SJSA1 (cell line): ENCODE measurements around the gene B3GALT6. TPM values are rescaled to one million over a fixed set of nuclear protein-coding genes. Genes with fewer than 3 reads are reported as not detected.
A peak's percentile ranks its signal among the peaks of the same experiment; 100 is the strongest.
"Not testable (repeated sequence)": the region's sequence is repeated elsewhere in the genome, so short reads cannot be mapped to it uniquely, and the experiment has no call there.

ENCODE experiments used
- DNase-seq, 2 experiments: peaks; one replicate each; pipeline ENCODE4 v3.0.0-alpha.2; 2015 to 2020; ENCODE audit warnings: low spot score in 2 of 2, low read depth in 1 of 2
- H3K27ac ChIP-seq: fragments of 250-450 bp; sonication (Bioruptor Pico); 2 replicates; pipeline ENCODE4 v1.5.1; 2020; ENCODE audit warnings: mild to moderate bottlenecking, moderate library complexity
- H3K27me3 ChIP-seq: fragments of 250-450 bp; sonication (Bioruptor Pico); replicated peaks from 2 replicates; pipeline ENCODE4 v1.5.1; 2020; ENCODE audit warnings: mild to moderate bottlenecking, moderate library complexity
- H3K36me3 ChIP-seq: fragments of 250-450 bp; sonication (Bioruptor Pico); 2 replicates; pipeline ENCODE4 v1.5.1; 2020; ENCODE audit warnings: mild to moderate bottlenecking
- H3K4me1 ChIP-seq: fragments of 250-450 bp; sonication (Bioruptor Pico); replicated peaks from 2 replicates; pipeline ENCODE4 v1.6.1; 2021; ENCODE audit warnings: mild to moderate bottlenecking
- H3K4me3 ChIP-seq: fragments of 250-450 bp; sonication (Bioruptor Pico); 2 replicates; pipeline ENCODE4 v1.5.1; 2020; ENCODE audit warnings: mild to moderate bottlenecking
- H3K9me3 ChIP-seq: fragments of 250-450 bp; sonication (Bioruptor Pico); replicated peaks from 2 replicates; pipeline ENCODE4 v1.5.1; 2020; ENCODE audit warnings: mild to moderate bottlenecking
- total RNA-seq: library from RNA; depleted of rRNA; stranded (reverse); fragments of >200 nt; shearing (Covaris generic); gene quantifications from 2 replicates; pipeline ENCODE4 v1.2.3, GENCODE V29; 2014; rRNA removed

The B3GALT6 gene
- total RNA-seq = 50.1 and 51.3 TPM in 2 replicates

DNA sequence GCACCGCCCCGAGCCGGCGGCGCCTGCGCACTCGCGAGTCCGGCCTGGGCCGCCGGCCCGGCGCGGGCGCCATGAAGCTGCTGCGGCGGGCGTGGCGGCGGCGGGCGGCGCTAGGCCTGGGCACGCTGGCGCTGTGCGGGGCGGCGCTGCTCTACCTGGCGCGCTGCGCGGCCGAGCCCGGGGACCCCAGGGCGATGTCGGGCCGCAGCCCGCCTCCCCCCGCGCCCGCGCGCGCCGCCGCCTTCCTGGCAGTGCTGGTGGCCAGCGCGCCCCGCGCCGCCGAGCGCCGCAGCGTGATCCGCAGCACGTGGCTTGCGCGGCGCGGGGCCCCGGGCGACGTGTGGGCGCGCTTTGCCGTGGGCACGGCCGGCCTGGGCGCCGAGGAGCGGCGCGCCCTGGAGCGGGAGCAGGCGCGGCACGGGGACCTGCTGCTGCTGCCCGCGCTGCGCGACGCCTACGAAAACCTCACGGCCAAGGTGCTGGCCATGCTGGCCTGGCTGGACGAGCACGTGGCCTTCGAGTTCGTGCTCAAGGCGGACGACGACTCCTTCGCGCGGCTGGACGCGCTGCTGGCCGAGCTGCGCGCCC, at the start of gene B3GALT6:
Gene B3GALT6 (plus strand): TSS at position 30 of the 588 bp plus-strand sequence. CDS start 42 bp downstream, at position 72.
- H3K9me3 ChIP-seq = peaks cover 5% of the 10 kb centered on the region; the same call in 1 of the 2 replicates
- H3K4me1 ChIP-seq = peaks cover 24% of the 10 kb centered on the region
- H3K4me3 ChIP-seq = peak within 1 kb of the TSS; percentile 97
- H3K27ac ChIP-seq = peak within 1 kb of the TSS; percentile 84
- DNase-seq = no peak
- no peaks in the 10 kb centered on the region for H3K27me3 ChIP-seq
- peaks cover 53% of the 10 kb centered on the region for H3K36me3 ChIP-seq

DNA sequence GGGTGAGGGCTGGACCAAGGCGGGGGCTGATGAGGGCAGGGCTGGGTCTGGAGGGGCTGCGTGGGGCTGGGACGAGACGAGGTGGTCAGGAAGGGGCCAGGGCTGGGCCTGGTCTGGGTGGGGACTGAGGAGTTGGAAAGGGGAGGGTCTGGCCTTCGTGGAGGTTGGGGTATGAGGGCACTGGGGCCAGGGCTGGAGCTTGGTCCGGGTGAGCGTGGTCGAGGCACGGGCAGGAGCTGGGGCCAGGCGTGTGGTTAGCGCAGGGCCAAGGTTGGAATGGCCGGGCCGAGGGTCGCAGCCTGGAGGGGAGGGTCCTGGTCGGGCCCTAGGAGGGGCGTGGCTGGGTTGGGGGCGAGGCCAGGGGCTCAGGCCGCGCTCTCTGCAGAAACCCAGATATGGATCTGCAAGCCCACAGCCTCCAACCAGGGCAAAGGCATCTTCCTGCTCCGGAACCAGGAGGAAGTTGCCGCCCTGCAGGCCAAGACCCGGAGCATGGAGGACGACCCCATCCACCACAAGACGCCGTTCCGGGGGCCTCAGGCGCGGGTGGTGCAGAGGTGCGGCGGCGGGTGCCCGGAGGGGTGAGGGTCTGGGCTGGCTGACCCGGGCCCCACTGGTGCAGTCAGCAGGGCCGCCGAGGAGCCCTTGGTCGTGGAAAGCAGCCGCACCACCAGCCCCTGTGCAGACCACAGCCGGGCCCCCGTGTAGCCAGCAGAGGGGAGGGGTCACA, 49.4 kb upstream of the B3GALT6 start:
- DNase-seq = no peak

DNA sequence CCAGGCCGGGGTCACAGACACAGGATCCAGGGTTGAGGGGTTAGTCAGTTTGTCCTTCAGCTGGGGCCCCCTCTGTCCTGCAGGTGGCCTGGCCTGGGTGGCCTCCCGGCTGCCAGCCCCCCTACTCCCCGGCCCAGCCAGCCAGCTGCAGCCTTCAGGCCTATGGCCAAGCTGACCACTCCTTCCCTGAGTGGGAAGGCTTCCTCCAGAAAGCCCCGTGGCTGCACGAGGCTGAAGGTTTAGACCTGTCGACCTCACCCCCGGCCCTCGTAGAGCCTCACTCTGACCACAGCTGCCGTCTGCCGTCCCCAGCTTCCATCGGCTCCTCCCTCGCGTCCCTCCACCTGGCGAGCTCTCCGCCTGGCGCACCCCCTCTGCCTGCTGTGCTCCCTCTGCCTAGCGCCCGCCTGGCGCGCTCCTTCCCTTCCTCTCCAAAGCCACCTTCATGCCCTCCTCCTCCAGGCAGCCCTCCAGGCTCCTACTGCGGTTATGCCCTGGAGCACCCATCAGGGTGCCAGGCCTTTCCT, 48.8 kb upstream of the B3GALT6 start:
- H3K4me1 ChIP-seq = no peaks in the 10 kb centered on the region
- H3K27ac ChIP-seq = no peak overlapping the region
- peaks cover 17% of the 10 kb centered on the region for H3K27me3 ChIP-seq
- no peak for DNase-seq
- H3K36me3 ChIP-seq = no peaks in the 10 kb centered on the region
- no peak overlapping the region for H3K4me3 ChIP-seq
- no peaks in the 10 kb centered on the region for H3K9me3 ChIP-seq

More for the DNA sequence above, 49.4 kb upstream of the B3GALT6 start:
- no peak overlapping the region for H3K27ac ChIP-seq
- no peaks in the 10 kb centered on the region for H3K36me3 ChIP-seq
- H3K4me1 ChIP-seq = no peaks in the 10 kb centered on the region
- peaks cover 23% of the 10 kb centered on the region for H3K27me3 ChIP-seq
- H3K4me3 ChIP-seq = no peak overlapping the region
- H3K9me3 ChIP-seq = no peaks in the 10 kb centered on the region

DNA sequence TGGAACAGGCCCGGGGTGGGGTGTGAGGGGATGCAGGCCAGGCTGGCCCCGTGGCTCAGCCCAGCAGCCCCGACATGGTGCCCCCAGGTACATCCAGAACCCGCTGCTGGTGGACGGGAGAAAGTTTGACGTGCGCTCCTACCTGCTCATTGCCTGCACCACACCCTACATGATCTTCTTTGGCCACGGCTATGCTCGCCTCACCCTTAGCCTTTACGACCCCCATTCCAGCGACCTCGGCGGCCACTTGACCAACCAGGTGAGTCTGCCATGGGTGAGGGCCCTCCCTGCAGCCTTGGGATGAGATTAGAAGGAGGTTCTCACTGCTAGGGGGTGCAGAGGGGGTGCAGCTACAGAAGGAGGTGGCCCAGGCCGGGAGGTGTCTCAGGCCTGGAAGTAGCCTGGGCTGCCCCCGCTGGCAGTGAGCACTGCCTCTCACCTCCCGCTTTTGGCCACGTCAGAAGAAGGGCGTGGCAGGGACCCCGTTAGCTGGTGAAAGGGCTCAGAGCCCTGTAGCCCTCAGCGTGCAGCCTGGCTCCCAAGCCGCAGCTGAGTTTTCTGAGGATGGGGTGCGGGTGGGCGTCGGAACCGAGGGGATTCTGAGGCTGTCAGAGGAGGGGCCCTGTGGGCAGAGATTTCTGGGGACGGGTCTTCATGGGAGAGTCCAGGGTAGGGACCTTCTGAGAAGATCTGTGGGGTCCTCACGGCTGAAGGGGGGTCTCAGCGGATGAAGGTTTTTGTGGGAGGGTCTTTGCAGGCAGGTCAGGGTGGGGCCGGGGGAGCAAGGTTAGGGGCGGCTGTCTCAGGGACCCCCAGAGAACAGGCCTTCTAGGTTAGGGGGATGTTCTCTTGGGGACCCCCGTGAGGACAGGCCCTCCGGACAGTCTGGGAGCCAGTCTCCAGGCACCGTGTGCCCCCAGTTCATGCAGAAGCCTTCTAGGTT, 47.9 kb upstream of the B3GALT6 start:
- H3K4me1 ChIP-seq = no peaks in the 10 kb centered on the region
- no peak for DNase-seq
- H3K9me3 ChIP-seq = no peaks in the 10 kb centered on the region
- H3K27me3 ChIP-seq = peaks cover 12% of the 10 kb centered on the region
- no peaks in the 10 kb centered on the region for H3K36me3 ChIP-seq
- no peak overlapping the region for H3K27ac ChIP-seq
- no peak overlapping the region for H3K4me3 ChIP-seq

DNA sequence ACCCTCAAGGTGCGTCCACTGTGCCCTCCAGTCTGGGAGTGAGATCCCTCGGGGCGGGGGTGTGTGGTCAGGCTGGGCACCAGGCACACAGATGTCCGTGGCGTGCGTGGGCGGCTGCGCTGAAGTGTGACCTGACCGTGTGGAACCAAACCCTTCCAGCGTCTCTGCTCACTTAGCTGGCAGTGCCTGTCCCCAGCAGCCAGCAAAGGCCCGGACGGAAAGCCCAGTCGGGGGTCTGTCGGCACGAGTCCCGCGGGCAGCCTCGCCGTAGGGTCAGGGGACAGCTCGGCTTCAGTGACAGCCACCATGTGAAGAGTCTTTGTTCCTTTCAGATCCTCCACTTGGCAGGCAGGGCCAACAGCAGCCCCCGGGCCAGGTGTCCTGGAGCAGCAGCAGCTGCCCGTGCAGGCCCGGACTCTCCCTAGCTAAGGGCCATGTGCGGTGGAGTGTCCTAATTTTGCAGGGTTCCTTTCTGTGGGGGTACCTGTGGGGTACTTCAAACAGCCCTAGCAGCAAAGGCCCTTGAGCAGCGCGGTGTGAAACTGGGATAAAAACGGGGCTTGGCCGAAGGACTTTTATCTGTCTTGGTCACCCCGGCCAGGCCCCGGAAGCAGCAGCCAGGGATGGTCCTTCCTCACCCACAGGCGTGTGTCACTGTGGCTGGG, 46.8 kb upstream of the B3GALT6 start:
- H3K9me3 ChIP-seq = no peaks in the 10 kb centered on the region
- no peaks in the 10 kb centered on the region for H3K4me1 ChIP-seq
- no peak for DNase-seq
- no peak overlapping the region for H3K27ac ChIP-seq
- H3K36me3 ChIP-seq = no peaks in the 10 kb centered on the region
- H3K4me3 ChIP-seq = no peak overlapping the region
- H3K27me3 ChIP-seq = 0 out of 2 replicates have a peak, but pooled peaks cover 2% of the 10 kb centered on the region

DNA sequence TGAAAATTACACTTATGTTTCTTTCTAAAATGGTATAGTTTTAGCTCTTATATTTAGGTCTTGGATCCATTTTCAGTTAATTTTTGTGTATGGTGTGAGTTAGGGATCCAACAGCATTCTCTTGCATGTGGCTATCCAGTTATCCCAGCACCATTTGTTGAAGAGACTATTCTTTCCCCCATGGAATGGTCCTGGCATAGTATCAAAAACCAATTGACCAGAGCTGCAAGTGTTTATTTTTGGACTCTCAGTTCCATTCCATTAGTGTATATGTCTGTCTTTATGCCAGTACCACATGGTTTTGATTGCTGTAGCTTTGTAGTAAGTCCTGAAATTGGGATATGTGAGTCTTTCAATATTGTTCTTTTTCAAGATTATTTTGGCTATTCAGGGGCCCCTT, 44.1 kb upstream of the B3GALT6 start:
- H3K36me3 ChIP-seq = no peaks in the 10 kb centered on the region
- H3K9me3 ChIP-seq = no peaks in the 10 kb centered on the region
- H3K4me1 ChIP-seq = no peaks in the 10 kb centered on the region
- no peak for DNase-seq
- H3K27me3 ChIP-seq = no peaks in the 10 kb centered on the region
- H3K4me3 ChIP-seq = no peak overlapping the region
- H3K27ac ChIP-seq = no peak overlapping the region

DNA sequence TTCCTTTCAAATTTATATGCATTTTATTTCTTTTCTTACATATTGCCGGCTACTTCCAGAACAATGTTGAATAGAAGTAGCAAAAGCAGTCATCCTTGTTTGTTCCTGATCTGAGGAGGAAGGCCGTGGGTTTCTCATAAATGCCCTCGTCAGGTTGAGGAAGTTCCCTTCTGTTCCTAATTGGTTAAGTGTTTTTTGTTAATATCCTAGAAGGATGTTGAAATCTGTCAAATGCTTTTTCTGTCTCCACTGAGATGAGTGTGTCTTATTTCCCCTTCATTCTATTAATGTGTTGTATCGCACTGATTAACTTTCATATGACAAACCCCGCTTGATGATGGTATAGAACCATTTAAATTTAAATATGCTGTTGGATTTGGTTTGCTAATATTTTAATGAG, 42.9 kb upstream of the B3GALT6 start:
- Histone ChIP-seq H3K27ac (no peak overlapping the region), H3K27me3 (no peaks in the 10 kb centered on the region), H3K4me1 (no peaks in the 10 kb centered on the region), H3K4me3 (no peak overlapping the region), H3K36me3 (no peaks in the 10 kb centered on the region), H3K9me3 (peaks cover under 1% of the 10 kb centered on the region; the same call in 1 of the 2 replicates)
- DNase-seq = no peak

DNA sequence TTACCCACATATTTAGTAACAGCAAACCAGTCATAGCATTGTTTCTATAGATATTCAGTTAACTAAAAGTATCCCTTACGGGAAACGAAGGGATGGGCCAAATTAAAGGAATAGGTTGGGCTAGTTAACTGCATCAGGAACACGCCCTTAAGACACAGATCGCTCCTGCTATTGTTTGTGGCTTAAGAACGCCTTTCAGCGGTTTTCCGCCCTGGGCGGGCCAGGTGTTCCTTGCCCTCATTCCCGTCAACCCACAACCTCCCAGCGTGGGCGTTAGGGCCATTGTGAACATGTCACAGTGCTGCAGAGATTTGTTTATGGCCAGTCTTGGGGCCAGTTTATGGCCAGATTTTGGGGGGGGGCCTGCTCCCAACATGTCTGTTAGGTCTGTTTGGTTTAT, 40.3 kb upstream of the B3GALT6 start:
- no peak overlapping the region for H3K27ac ChIP-seq
- no peak overlapping the region for H3K4me3 ChIP-seq
- DNase-seq = no peak
- no peaks in the 10 kb centered on the region for H3K36me3 ChIP-seq
- peaks cover 3% of the 10 kb centered on the region; the same call in 1 of the 2 replicates for H3K9me3 ChIP-seq
- no peaks in the 10 kb centered on the region for H3K27me3 ChIP-seq
- H3K4me1 ChIP-seq = no peaks in the 10 kb centered on the region

DNA sequence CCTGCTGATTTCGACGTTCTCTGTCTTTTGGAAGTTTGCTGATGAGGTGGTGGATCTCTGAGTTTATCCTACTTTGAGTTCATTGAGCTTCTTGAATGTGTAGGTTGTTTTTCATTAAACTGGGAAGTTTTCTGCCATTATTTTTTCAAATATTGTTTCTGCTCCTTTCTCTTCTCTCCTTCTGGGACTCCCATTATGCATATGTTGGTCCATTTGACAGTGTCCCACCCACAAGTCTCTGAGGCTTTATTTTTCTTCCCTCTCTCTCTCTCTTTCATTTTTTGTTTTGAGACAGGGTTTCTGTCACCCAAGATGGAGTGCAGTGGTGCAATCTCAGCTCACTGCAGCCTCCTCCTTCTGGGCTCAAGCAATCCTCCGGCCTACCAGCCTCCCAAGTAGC, 37.3 kb upstream of the B3GALT6 start:
- peaks cover 3% of the 10 kb centered on the region; the same call in 1 of the 2 replicates for H3K9me3 ChIP-seq
- no peak overlapping the region for H3K4me3 ChIP-seq
- no peak for DNase-seq
- no peaks in the 10 kb centered on the region for H3K36me3 ChIP-seq
- H3K27ac ChIP-seq = no peak overlapping the region
- H3K27me3 ChIP-seq = no peaks in the 10 kb centered on the region
- H3K4me1 ChIP-seq = no peaks in the 10 kb centered on the region

DNA sequence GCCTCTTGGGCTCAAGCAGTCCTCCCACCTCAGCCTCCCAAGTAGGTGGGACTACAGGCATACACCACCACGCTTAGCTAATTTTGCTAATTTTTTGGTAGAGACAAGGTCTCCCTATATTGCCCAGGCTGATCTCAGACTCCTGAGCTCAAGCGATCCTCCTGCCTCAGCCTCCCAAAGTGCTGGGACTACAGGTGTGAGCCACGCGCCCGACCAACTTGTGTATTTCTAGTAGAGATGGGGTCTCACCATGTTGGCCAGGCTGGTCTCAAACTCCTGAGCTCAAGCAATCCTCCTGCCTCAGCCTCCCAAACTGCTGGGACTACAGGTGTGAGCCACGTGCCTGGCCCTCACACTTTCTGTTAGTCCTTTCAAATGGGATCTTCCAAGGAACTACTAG, 36.3 kb upstream of the B3GALT6 start:
- DNase-seq, H3K4me1 ChIP-seq, H3K27ac ChIP-seq, H3K9me3 ChIP-seq, H3K27me3 ChIP-seq, H3K36me3 ChIP-seq, H3K4me3 ChIP-seq: not testable (repeated sequence)

DNA sequence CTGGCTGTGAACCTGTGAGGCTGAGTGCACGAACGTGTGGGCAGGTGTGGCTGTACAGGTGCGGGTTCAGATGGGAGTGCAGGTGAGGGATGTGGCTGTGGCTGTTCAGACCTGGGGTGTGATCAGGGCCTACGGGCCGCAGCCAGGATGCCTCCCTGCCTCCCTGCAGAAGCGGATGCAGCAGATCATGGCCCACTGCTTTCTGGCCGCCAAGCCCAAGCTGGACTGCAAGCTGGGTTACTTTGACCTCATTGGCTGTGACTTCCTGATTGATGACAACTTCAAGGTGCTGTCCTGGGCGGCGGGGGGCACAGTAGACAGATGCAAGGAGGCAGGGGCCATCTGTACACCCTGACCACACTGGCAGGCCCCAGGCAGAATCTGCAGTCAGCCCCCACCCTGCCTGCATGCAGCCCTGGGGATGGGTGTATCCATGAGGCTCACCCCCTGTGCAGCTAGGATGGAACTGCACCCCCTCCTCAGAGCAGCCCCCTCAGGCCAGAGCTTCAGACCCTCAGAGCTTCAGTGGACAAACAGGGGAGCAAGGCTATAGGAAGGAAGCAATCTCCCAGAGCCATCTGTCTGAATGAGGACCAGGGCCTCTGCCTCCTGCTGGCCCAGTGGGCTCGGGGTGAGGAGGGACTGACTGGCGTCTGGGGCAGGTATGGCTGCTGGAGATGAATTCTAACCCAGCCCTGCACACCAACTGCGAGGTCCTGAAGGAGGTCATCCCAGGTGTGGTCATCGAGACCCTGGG, 35.4 kb upstream of the B3GALT6 start:
- H3K4me3 ChIP-seq = no peak overlapping the region
- peaks cover 3% of the 10 kb centered on the region; the same call in 1 of the 2 replicates for H3K27me3 ChIP-seq
- no peak overlapping the region for H3K27ac ChIP-seq
- H3K9me3 ChIP-seq = peaks cover 3% of the 10 kb centered on the region; the same call in 1 of the 2 replicates
- no peaks in the 10 kb centered on the region for H3K36me3 ChIP-seq
- peaks cover 3% of the 10 kb centered on the region; the same call in 1 of the 2 replicates for H3K4me1 ChIP-seq
- DNase-seq = no peak

DNA sequence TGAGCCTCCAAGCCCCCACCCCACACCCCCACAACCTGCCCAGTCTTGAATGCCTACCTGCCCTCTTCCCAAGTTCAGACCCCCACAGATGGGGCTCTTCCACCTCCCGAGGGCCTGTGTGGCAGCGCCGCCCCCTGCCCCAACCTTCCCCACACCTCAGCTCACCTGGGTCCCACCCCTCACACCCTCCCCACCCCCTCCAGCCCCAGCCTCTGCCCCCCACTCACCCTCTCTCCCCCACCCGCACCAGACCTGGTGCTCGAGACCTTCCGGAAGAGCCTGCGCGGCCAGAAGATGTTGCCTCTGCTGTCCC, 34.9 kb upstream of the B3GALT6 start:
- DNase-seq = no peak
- Histone ChIP-seq H3K27me3 (peaks cover 3% of the 10 kb centered on the region; the same call in 1 of the 2 replicates), H3K27ac (no peak overlapping the region), H3K4me3 (no peak overlapping the region), H3K4me1 (peaks cover 3% of the 10 kb centered on the region; the same call in 1 of the 2 replicates), H3K9me3 (peaks cover 3% of the 10 kb centered on the region; the same call in 1 of the 2 replicates), H3K36me3 (no peaks in the 10 kb centered on the region)
